ENCODE data around the gene ELF4.

- TF ChIP-seq, protein P1, sequence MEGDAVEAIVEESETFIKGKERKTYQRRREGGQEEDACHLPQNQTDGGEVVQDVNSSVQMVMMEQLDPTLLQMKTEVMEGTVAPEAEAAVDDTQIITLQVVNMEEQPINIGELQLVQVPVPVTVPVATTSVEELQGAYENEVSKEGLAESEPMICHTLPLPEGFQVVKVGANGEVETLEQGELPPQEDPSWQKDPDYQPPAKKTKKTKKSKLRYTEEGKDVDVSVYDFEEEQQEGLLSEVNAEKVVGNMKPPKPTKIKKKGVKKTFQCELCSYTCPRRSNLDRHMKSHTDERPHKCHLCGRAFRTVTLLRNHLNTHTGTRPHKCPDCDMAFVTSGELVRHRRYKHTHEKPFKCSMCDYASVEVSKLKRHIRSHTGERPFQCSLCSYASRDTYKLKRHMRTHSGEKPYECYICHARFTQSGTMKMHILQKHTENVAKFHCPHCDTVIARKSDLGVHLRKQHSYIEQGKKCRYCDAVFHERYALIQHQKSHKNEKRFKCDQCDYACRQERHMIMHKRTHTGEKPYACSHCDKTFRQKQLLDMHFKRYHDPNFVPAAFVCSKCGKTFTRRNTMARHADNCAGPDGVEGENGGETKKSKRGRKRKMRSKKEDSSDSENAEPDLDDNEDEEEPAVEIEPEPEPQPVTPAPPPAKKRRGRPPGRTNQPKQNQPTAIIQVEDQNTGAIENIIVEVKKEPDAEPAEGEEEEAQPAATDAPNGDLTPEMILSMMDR (IDR thresholded peaks at IDR 0.05) = no peak
- TF ChIP-seq POLR2A (IDR thresholded peaks at IDR 0.05) = no peak
Measured at GRCh38 chrX:130057209-130057608, 53.1 kb downstream of the ELF4 start.

Measured in thyroid gland (tissue), 4 donors.